Liver (tissue), 3 donors: ENCODE data around the gene KIAA1755.

Experiments used
- ATF3 ChIP-seq: IDR thresholded peaks from 2 replicates; pipeline ENCODE4 v1.6.1; 2016; ENCODE audit warnings: antibody characterized with exemption
- CTCF ChIP-seq: fragments of 150-350 bp; IDR thresholded peaks from 2 replicates; pipeline ENCODE4 v1.5.1; 2017; ENCODE audit warnings: improper control_type of control experiment, low read depth, low read length; ENCODE audit not compliant: missing input control
- FOXA1 ChIP-seq: IDR thresholded peaks from 2 replicates; pipeline ENCODE4 v1.6.1; 2016; ENCODE audit warnings: antibody characterized with exemption
- JUND ChIP-seq, 2 donors: IDR thresholded peaks; 2 replicates each; pipeline ENCODE4 v1.6.1; 2016; ENCODE audit warnings: antibody characterized with exemption in 2 of 2
- REST ChIP-seq: IDR thresholded peaks from 2 replicates; pipeline ENCODE4 v1.6.1; 2016; ENCODE audit warnings: antibody characterized with exemption, mild to moderate bottlenecking
- TAF1 ChIP-seq: conservative IDR thresholded peaks from 2 replicates; pipeline ENCODE4 v1.6.1; 2016; ENCODE audit warnings: antibody characterized with exemption, mild to moderate bottlenecking
- TF ChIP-seq, protein P1 (sequence below): IDR thresholded peaks from 2 replicates; pipeline ENCODE4 v1.6.1; 2016; ENCODE audit warnings: antibody characterized with exemption
- donor health status: healthy.
- donor health status: healthy.

GRCh38 chr20:38252292-38253288 lies 7.9 kb downstream of the KIAA1755 start:
- TF ChIP-seq ATF3 = no peak
- no peak for TF ChIP-seq TAF1
- no peak for TF ChIP-seq CTCF
- TF ChIP-seq, protein P1, sequence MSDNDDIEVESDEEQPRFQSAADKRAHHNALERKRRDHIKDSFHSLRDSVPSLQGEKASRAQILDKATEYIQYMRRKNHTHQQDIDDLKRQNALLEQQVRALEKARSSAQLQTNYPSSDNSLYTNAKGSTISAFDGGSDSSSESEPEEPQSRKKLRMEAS = no peak
- TF ChIP-seq REST = no peak
- no peak for TF ChIP-seq FOXA1
- no peak for TF ChIP-seq JUND (IDR thresholded peaks at IDR 0.05)
